GM11168 (cell line): ENCODE results near the gene MTFR1L.
"Not testable (repeated sequence)": the region's sequence is repeated elsewhere in the genome, so short reads cannot be mapped to it uniquely, and the experiment has no call there.

ENCODE experiments used
- in situ Hi-C: fragments of 300-500 bp; cut with MboI; formaldehyde crosslinking; loops from one replicate; pipeline ENCODE4 v1.12.0; 2022; ENCODE audit warnings: low sequenced_read_pairs; ENCODE audit not compliant: unreplicated experiment

MTFR1L gene

DNA sequence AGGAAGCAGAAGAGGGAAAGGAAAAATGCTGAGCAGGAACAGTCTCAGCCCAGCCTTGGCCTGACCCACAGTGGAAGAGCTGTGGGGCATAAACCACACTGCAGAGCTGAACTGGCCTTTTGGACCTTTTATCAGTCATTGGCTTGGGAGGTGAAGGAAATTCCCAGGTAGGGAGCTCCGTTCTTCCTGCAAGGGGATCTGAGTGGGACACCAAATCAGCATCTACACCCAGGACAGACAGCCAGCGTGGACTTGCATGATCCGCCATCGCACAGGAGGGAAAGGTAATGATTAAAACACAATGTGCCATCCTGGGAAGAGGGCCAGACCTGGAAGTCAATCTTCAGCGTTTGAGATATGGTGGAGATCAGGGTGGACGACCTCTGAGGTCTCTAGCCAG lies 1.2 kb upstream of the MTFR1L start:
- in situ Hi-C loops, result loop anchor here (10.0 to 25.0 kb wide), 3 partner anchors 294 to 581 kb away; partner anchors contain the start of genes RHCE, RSRP1 and SYF2

DNA sequence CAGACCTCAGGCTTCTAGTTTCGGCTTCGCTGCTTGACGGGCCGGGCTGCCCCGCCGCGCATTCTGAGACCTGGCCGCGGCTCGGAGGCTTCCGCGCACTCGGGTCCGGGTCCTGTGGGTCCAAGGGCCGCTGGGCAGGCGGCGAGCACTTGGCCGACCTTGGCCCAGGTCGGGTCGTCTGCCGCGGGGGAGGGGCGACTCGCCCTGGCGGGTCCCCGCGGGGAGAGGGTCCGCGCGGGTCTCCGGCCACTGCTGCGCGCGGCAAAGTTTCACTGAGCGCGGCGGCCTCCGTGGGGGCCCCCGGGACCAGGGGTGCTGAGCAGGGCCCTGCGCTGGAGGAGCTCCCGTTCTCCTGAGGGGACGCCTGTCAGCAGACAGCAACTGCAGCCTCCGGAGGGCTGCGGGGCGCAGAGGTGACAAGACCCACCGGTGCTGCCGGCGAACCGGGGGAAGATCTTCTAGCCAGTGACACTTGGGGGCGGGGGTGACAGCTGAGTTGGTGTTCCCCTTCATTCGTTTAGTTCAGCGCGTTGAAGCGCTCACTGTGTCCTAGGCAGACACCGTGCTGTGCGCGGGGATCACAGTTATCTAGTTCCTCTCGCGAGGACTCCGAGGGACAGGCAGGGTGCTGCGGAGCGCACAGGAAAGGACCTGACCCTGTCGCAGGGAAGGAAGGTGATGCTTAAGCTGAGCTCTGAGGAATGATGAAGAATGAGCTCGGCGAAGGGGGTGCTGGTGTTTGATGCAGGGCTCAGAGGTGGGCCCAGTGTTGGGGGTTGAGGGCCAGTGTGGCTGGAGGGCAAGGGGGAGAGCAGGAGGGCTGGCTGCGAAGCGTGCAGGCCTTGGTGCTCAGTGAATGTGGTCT lies 725 bp downstream of the MTFR1L start:
- in situ Hi-C loops, result loop anchor here (25.0 kb wide), 2 partner anchors 408 to 583 kb away; partner anchors contain the start of genes RHCE, RSRP1 and SYF2

GRCh38 chr1:25821112-25821476 lies 1.3 kb downstream of the MTFR1L start:
- in situ Hi-C loops, result loop anchor here (25.0 kb wide), 2 partner anchors 409 to 584 kb away; partner anchors contain the start of genes RHCE, RSRP1 and SYF2

DNA sequence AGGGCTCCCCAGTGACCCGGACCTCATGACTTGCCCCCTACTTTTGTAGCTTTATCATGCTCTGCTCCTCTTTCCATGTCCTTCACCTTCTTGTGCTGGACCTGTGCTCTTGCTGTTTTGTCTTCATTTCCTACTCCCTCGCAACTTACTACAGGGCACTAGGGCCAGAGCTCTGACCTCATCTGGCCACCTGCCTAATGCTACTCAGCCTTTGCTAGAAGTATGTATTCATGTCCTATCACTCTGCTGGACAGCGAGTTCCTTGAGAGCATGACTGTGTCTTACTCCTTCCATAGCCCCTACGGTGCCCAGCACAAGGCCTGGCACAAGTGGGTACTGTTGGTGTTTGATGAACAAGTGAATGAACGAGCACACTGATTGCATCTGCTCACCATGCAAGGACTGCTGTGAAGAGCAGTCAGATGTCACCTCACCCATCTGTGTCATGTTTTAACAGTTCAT lies 1.9 kb downstream of the MTFR1L start:
- in situ Hi-C loops, result loop anchor here (25.0 kb wide), 2 partner anchors 409 to 584 kb away; partner anchors contain the start of genes RHCE, RSRP1 and SYF2

DNA sequence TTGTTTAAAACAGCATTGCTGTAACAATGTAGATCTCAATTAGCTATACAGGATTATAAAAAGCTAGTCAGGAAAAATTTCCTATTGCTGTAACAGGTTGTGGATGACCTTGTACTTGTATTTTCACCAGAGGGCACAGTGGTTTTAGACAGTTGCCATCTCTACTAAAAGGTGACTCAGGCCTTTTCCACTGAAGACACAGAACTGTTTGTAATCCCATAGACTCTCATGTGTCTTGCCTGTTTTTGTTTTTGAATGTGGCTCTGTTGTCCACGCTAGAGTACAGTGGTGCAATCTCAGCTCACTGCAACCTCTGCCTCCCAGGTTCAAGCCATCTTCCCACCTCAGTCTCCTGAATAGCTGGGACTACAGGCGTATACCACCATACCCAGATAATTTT lies 5.9 kb downstream of the MTFR1L start:
- in situ Hi-C loops, result no loop called here

DNA sequence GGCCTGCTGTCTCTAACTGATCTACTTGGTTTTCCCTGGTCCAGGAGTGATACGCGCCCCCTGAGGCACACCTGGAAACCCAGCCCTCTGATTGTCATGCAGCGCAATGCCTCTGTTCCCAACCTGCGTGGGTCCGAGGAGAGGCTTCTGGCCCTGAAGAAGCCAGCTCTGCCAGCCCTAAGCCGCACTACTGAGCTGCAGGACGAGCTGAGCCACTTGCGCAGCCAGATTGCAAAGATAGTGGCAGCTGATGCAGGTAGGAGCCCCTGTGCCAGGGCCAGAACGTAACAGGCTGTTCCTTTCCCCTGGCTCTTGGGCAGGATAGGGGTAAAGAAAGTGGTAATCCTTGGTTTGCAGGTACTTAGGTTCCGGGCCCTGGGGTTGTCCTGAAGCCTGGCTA lies 6.8 kb downstream of the MTFR1L start:
- in situ Hi-C loops, result no loop called here

DNA sequence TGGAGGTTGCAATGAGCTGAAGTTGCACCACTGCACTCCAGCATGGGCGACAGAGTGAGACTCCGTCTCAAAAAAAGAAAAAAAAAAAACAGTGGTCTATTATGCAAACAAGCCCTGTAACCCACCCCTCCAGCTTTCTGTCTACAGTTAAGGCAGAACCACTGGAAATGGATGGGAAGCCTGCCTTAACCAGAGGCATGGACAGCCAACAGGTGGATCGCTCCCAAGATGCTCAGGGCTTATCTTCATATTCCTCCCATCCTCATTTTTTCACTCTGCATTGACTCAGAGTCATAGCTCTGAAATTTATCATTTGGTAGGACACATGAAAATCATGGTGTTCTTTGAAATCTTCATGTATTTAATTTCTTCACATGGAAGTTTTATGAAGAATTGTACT lies 8.7 kb downstream of the MTFR1L start:
- in situ Hi-C loops, result no loop called here

DNA sequence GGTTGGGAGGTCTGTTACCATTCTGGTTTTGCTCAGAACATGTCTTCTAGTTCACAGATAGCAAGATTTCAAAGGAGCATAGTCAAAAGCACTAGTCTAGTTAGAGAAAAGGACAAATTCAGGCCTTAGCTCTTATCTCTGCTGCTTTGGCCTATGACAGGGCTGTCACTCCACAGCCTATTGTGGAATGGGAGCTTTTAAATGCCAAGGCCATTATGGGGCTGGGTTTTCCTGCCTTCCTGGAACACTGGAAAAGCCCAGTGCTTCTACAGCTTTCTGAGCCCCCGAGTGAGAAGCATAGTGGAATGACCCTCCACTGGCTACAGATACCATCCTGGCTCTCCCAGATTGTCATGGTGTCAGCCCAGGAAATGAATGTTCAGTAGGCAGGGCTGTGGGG lies 9.3 kb downstream of the MTFR1L start:
- in situ Hi-C loops, result no loop called here

DNA sequence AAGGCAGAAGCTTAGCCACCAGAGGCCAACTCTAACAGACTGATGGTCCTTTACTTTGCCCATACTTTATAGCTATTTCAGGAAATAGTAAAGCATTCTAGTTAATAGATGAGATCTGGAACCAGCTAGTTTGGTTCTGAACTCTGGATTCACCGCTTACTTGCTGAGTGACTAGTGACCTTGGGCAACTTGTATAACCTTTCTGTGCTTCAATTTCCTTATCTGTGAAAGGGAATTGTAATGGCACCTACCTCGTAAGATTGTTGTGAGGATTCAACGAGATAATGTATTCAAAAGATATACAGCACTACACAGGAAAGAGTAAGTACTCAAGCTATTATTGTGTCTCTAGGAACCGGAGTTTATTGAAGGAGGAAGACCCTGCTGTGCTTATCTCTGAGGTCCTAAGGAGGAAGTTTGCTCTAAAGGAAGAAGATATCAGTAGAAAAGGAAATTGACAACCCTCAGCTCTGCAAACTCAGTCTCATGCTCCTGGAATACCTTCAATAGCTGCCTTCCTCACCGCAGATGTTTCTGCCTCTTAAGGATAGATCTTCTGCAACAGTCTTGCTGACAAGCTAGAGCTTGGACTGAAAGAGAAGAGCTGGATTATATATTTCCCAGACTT lies 11.9 kb downstream of the MTFR1L start:
- in situ Hi-C loops, result no loop called here

DNA sequence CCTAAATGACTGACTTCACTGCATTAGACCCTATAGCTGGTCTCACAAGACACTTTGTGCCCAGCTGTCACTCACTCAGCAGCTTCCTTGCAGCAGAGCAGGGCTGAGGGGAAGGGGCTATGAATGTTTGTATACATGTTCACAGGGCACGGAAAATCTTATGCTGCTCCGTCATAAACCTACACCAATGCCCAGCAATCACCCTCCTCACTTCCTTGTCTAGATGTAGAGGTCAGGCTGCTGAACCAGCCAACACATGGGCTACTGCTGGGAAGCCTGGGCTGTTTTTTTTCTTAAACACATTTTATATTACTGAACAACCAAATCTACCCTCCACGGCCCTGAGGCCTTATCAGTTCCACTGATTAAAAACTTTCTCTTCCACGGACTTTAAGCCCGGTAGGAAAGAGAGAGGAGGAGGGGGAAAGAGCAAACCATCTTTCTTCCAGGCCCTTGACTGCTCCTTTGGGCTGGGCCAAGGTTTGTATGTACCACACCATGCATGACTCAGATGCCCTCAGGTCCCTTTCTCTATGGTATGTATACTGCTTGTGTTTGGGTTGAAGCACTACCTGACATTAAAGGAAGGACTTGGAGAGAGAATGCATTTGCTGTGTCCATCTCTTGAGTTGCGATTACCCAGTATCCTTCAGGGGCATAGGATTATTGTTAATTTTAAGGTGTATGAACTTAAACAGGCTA lies 12.7 kb downstream of the MTFR1L start:
- in situ Hi-C loops, result no loop called here

- in situ Hi-C loops, result no loop called here
These were observed 13.4 kb downstream of the MTFR1L start for GRCh38 chr1:25833158-25833557.

GRCh38 chr1:25834894-25835293 lies 15.1 kb downstream of the MTFR1L start:
- in situ Hi-C loops, result no loop called here

DNA sequence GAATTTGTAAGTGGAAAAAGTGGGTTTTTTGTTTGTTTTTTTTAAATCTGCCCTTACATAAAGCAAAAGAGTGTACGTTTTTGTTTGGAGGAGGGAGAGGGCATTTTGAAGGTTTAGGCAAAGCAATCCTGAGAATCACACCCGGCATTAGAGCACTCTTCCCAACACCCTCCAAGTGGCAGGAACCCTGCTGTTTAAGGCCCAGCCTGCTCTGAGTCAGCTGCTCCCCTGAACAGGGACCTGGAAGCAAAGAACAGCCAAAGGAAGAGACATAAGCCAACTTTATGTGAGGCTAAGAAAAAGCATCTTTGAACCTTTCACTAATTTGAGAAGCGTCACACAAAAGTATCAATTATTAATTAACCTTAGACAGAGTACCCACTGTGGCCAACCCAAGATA lies 16.9 kb downstream of the MTFR1L start:
- in situ Hi-C loops, result no loop called here

GRCh38 chr1:25837262-25837875 lies 17.6 kb downstream of the MTFR1L start:
- in situ Hi-C loops, result no loop called here

DNA sequence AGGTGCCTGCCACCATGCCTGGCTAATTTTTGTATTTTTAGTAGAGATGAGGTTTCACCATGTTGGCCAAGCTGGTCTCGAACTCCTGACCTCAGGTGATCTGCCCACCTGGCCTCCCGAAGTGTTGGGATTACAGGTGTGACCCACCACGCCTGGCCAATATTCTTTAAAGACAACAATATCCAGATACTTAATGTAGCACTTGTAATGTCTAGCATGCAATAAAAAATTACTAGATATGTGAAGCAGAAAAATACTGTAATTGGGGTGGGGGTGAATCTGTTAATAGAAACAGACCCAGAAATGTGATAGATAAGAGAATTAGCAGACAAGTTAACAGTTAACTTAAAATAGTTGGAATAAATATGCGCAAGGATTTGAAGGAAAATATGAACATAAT lies 20.1 kb downstream of the MTFR1L start:
- in situ Hi-C loops, result not testable (repeated sequence)

GRCh38 chr1:25843483-25843882 lies 23.7 kb downstream of the MTFR1L start:
- in situ Hi-C loops, result no loop called here

GRCh38 chr1:25844536-25845337 lies 25.0 kb downstream of the MTFR1L start:
- in situ Hi-C loops, result no loop called here

- in situ Hi-C loops, result no loop called here
These were observed 25.9 kb downstream of the MTFR1L start for GRCh38 chr1:25845664-25846063.

DNA sequence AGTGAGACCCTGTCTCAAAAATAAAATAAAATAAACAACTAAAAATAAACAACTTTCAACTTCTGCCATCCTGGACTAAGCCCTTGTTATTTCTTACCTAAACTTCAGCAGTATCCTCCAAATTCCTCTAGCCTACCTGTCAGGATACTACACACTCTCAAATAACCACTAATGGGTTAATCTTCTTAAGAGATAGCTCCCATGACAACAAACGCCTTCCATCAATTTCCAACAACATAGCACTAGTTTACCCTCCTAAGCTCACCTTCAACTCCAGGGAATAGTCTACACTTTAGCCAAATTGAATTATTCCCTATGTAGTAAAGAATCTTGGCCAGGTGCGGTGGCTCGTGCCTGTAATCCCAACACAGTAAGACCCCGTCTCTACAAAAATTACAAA lies 28.2 kb downstream of the MTFR1L start:
- in situ Hi-C loops, result no loop called here

- in situ Hi-C loops, result no loop called here
These were observed 28.8 kb downstream of the MTFR1L start for GRCh38 chr1:25848531-25848930.
